ENCODE data around the gene ISM1. TPM values are rescaled to one million over a fixed set of nuclear protein-coding genes. Genes with fewer than 3 reads are reported as not detected.
A peak's percentile ranks its signal among the peaks of the same experiment; 100 is the strongest.

Gene ISM1
- total and polyA plus RNA-seq, 2 of the 13 experiments (the other 11 are each of a cell fraction or from before 2014, with no cell fraction given), result 0.40 to 1.4 TPM

DNA sequence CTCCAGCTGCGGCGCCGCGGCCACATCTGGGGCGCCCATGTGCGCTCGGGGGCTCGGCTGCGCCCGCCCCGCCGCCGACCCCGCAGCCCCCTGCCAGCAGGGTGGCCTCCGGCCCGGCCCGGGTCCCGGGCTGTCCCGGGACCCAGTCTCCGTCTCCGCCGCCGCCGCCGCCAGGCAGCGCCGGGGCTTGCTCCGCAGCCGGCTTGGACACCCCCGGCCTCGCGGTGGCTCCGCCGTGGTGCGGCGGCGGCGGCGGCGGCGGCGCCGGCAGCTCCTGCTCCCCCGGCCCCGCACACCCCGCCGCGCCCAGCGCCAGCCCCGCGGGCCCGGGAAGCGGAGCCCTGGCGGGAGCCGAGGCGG is 219 bp downstream of the ISM1 start:
- intact Hi-C loops (cut with micrococcal nuclease; ENCODE audit: unreplicated experiment), result loop anchor here (1.0 to 5.0 kb wide), 2 partner anchors 23 to 326 kb away; no protein-coding TSS in a partner anchor
- H3K4me3 ChIP-seq (replicated peaks in 1 of 3; ENCODE audit: insufficient read depth in 1 of 3, low read depth in 2 of 3, low read length in 3 of 3), result peak overlapping the region; percentile 65 to 81 (median 77); a peak in 4 of 6 replicates
- no peak overlapping the region for H2AFZ ChIP-seq (ENCODE audit: low read length)
- no peaks in the 10 kb centered on the region for H3K36me3 ChIP-seq (replicated peaks in 1 of 2; ENCODE audit: control insufficient read depth in 1 of 2, insufficient read depth in 2 of 2, low read length in 2 of 2)
- no peak for FAIRE-seq
- H3K9ac ChIP-seq (ENCODE audit: insufficient read depth, low read depth, low read length), result no peak overlapping the region
- no peak for DNase-seq (ENCODE audit: low spot score)
- ATAC-seq, result peak; percentile 8
- BruUV-seq (replicated peaks), result no TSS peak
- ChIA-PET CTCF (ENCODE audit: low intra/inter-chr PET ratio, low total read pairs) (no interaction called here), POLR2A (interaction anchor here (1.0 to 1.7 kb wide), 2 partner anchors 22 to 41 kb away, joined by 4 to 12 read pairs; no protein-coding TSS in a partner anchor)
- no peaks in the 10 kb centered on the region for H3K79me2 ChIP-seq (ENCODE audit: insufficient read depth, low read length)
- H3K4me1 ChIP-seq (ENCODE audit: insufficient read depth, low read length), result peaks cover 28% of the 10 kb centered on the region
- H3K4me2 ChIP-seq (ENCODE audit: low read depth, low read length), result peak overlapping the region; percentile 94
- H3K27ac ChIP-seq (ENCODE audit: extremely low read length, insufficient read depth, low read length), result no peak overlapping the region
- in situ Hi-C loops (cut with HindIII; ENCODE audit: extremely low pct_ligation_motif_present, low pct_unique_long_range_greater_than_20kb), result no loop called here
- H3K9me3 ChIP-seq (ENCODE audit: low read length), result peaks cover 3% of the 10 kb centered on the region
- TF ChIP-seq, protein P1, sequence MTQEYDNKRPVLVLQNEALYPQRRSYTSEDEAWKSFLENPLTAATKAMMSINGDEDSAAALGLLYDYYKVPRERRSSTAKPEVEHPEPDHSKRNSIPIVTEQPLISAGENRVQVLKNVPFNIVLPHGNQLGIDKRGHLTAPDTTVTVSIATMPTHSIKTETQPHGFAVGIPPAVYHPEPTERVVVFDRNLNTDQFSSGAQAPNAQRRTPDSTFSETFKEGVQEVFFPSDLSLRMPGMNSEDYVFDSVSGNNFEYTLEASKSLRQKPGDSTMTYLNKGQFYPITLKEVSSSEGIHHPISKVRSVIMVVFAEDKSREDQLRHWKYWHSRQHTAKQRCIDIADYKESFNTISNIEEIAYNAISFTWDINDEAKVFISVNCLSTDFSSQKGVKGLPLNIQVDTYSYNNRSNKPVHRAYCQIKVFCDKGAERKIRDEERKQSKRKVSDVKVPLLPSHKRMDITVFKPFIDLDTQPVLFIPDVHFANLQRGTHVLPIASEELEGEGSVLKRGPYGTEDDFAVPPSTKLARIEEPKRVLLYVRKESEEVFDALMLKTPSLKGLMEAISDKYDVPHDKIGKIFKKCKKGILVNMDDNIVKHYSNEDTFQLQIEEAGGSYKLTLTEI (CRISPR knock-in tag; conservative IDR thresholded peaks at IDR 0.05), result no peak
- 0 out of 2 replicates have a peak, but pooled peaks have one; percentile 4 for TF ChIP-seq ZNF564 (CRISPR knock-in tag; IDR thresholded peaks at IDR 0.05)
- 0 out of 2 replicates have a peak, but pooled peaks have one; percentile 5 for TF ChIP-seq ZNF589 (CRISPR knock-in tag; conservative IDR thresholded peaks at IDR 0.05)
- TF ChIP-seq ZNF235 (CRISPR knock-in tag; IDR thresholded peaks at IDR 0.05; ENCODE audit: borderline replicate concordance), result no peak
- no peak for TF ChIP-seq RBAK (CRISPR knock-in tag; IDR thresholded peaks at IDR 0.05)
- no peak for TF ChIP-seq ATM (IDR thresholded peaks at IDR 0.05; ENCODE audit: borderline replicate concordance)
- TF ChIP-seq SIX1 (CRISPR knock-in tag; IDR thresholded peaks at IDR 0.05; ENCODE audit: borderline replicate concordance), result no peak
- no peak for TF ChIP-seq EZH2 (conservative IDR thresholded peaks at IDR 0.05; ENCODE audit: low read depth, low read length)
- TF ChIP-seq, protein P2, sequence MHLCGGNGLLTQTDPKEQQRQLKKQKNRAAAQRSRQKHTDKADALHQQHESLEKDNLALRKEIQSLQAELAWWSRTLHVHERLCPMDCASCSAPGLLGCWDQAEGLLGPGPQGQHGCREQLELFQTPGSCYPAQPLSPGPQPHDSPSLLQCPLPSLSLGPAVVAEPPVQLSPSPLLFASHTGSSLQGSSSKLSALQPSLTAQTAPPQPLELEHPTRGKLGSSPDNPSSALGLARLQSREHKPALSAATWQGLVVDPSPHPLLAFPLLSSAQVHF (CRISPR knock-in tag; IDR thresholded peaks at IDR 0.05), result no peak
- peak; percentile 3 for TF ChIP-seq U2AF1 (optimal IDR thresholded peaks at IDR 0.05; ENCODE audit: low read depth, low read length)
- TF ChIP-seq HMG20B (CRISPR knock-in tag; conservative IDR thresholded peaks at IDR 0.05), result no peak
- TF ChIP-seq ZFAT (CRISPR knock-in tag; conservative IDR thresholded peaks at IDR 0.05), result no peak
- peak; percentile 36 for TF ChIP-seq ZFP36 (IDR thresholded peaks at IDR 0.05; ENCODE audit: borderline replicate concordance, low read depth, low read length, partially characterized antibody)
- WGBS (ENCODE audit: low lambda C conversion rate), result 2% methylated on average over 51 of the region's 56 CpGs
- no peaks in the 10 kb centered on the region for H4K20me1 ChIP-seq (ENCODE audit: insufficient read depth, low read length)
- peaks cover 0 to 35% of the 10 kb centered on the region in 2 experiments; a peak in 3 of 5 replicates for H3K27me3 ChIP-seq (ENCODE audit: control insufficient read depth in 1 of 2, insufficient read depth in 2 of 2, low read length in 2 of 2)

All from HepG2 (cell line).